NCI-H524 treated with DMSO at 0.1 percent for 48 hours (cell line): ENCODE measurements around the gene GAPDHS.

Source experiments
- DNase-seq: peaks from one replicate; lab custom pipeline; 2025; lab: John Stamatoyannopoulos, UW

The GAPDHS gene

DNA sequence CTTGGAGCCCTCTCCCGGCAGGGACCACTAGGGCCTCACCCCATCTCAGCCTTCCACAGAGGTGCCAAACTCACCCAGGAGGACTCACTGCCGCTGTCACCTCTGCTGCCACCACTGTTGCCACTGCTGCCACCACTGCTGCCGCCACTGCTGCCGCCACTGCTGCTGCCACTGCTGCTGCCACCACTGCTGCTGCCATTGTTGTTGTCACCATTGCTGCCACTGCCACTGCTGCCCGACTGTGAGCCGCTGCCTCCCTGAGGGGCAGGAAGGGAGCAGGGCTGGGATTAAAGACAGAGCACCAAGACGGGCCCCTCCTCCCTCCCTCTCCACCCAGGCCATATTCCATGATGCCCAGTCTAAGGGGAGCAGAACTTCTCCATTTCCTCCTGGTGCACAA, 21.9 kb upstream of the GAPDHS start:
- no peak for DNase-seq

DNA sequence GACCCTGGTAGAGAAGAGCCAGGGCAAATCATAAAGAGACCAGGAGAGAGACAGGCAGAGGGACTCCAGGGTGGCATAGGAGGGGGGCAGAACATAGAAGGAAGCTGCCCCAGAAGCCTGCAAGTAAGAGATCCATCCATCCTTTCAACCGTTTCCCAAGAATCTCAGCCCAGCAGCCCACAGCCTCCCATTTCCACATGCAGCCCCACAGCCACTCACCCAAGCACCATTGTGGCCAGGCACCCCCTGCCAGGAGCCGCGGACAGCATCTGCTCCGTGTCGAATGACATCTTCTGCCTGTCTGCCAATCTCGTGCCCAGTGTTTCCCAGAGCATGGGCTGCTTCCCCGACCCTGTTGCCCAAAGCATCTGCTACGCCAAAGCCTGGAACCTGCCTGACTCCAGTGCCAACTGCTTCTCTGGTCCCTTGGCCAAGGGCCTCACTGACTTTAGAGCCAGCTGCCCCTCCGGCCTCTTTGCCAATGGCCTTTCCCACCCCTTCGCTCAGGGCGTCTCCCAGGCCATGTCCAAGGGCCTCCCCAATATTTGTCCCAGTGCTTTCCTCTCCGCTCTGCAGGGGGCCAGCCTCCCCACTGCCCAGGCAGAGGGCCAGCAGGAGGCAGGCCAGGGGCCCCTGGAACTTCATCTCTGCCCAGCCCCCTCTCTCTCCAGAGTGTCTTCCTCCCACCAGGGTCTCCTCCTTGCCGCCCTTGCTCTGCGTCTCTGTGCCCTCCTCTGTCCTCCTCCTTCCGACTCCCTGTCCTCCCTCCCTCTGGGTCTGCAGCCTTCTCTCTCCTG, 20.2 kb upstream of the GAPDHS start:
- no peak for DNase-seq

DNA sequence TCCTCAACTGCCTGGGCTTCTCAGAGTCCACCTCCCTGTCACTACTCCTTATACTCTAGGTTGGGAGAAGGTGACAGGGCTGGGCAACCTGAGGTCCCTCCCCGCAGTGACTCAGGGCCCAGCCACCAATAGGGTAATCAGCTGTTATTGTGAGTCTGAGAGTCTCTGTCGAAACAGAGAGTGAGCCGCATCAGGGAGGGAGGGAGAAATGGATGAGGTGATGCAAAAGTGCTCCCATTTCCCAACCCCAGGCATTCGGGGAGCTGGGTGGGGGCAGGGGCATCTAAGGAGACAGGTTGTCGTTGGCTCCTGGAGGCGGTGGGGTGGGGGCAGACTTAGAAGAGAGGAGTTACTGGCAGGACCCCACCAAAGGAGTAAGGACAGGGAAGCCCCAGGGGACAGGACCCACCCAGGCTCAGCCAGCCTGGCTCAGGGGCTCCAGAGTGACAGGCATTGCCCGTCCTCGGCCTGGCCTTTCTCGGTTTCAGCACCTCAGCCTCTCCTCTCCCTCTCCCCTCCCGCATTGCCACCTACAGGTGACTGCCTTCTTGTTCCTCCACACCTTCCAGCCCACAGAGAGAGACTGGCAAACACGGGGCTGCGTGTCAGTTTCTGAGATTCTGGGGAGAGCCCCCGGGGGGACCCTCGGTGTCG, 19.5 kb upstream of the GAPDHS start, which contains the start of gene DMKN:
Gene DMKN (minus strand): TSS at position 22 of the 654 bp plus-strand sequence. CDS start 174 bp downstream, outside the sequence.
- DNase-seq: no peak

GRCh38 chr19:35514282-35514809, 18.9 kb upstream of the GAPDHS start:
- DNase-seq: no peak

DNA sequence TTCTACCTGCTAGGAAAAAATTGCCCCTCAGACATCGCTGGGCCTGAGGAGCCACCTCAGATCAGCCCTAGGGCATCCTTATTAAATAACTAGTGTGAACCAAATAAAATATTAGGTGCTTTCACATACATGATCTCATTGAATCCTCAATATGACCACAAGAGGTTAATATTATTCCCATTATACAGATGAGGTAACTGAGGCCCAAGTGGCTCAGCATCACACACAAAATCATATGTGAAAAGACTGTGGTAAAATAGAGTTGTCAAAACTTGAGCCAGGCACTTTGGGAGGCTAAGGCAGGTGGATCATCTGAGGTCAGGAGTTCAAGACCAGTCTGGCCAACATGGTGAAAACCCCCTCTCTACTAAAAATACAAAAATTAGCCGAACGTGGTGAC, 16.9 kb upstream of the GAPDHS start:
- no peak for DNase-seq

DNA sequence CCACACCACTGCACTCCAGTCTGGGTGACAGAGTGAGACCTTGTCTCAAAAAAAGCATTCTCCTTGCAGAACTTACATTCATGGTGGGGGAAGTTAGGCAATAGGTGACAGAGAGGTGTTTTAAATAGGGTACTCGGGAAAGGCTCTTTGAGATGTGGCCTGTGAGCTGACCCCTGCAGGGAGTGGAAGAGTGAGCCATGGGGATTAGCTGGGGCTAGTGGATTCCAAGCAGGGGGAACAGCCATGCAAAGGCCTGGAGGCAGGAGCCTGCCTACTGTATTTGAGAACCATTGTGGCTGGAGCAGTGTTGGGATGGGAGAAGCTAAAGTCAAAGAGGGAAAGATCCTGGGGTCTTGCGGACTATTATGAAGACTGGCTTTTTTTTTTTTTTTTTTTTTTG, 15.9 kb upstream of the GAPDHS start:
- no peak for DNase-seq

DNA sequence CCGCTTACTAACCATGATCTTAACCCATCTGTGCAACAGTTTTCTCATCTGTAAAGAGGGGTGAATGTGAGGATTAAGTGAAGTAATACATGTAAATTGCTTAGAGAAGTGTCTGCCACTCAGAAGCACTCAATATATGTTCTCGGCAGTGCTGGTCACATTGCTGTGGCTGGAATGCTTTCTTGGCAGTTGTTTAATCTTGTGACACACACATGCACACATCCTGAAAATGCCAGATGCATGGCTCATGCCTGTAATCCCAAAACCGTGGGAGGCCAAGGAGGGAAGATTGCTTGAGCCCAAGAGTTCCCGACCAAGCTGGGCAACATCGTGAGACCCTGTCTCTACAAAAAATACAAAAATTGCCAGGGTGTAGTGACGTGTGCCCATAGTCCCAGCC, 14.9 kb upstream of the GAPDHS start:
- no peak for DNase-seq

GRCh38 chr19:35519291-35519690, 14.0 kb upstream of the GAPDHS start:
- no peak for DNase-seq

DNA sequence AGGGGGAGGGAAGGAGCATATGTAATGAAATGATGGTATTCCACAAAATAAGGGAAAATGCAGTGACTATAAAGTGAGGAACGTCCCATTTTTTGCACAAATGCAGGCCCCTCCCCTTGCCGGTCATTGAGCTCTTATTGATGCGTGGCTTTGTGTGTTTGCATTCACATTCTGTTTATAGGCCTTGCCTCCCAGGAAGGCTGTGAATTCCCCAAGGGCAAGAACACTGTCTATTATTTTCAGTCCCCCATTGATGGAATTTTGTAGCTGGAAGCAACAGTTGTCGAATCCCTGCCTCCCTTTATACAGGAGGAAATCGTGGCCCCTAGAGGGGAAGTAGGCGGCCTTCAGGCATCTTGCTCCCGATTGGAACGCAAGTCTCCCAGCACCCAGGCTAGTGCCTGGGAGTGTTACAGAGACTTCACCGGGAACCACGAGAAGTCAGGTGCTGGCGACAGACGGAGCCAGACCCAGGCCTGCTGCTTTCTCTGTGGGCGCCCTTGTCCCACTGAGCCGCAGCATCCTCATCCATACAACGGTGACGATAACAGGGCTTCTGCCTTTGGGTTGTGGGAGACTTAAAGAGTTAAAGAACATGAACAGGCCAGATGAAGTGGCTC, 12.0 kb upstream of the GAPDHS start:
- no peak for DNase-seq

- DNase-seq: no peak
Measured at GRCh38 chr19:35522745-35523327, 10.4 kb upstream of the GAPDHS start.

DNA sequence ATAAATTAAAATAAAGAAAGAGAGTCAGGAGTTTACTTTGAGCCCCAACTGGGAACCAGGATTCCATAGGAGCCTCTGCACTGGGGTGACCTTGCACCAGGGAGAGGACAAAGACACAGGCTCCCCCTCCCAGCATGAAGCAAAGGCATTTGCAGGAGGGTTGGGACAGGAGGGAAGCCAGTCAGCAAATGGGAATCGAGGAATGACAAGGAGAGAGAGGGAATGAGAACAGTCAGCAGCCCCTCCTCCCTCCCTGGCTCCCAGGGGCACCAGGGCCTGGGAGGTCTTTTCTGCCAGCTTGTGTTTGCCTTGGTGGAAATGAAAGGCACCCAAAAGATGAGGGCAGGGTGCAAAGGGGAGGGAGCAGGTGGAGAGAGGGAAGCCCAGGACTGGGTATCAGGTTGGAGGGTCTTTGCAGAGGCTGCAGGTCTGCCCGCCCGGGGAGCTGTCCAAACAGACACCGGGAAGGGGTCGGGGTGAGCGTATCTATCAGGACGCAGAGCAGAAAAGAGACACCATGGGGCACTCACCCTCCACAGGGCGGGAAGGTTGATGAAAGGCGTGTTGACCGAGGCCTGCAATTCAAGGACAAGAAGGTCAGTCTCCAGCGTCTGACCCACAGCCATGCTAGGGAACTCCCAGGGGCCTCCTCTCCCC, 8.9 kb upstream of the GAPDHS start:
- no peak for DNase-seq

DNA sequence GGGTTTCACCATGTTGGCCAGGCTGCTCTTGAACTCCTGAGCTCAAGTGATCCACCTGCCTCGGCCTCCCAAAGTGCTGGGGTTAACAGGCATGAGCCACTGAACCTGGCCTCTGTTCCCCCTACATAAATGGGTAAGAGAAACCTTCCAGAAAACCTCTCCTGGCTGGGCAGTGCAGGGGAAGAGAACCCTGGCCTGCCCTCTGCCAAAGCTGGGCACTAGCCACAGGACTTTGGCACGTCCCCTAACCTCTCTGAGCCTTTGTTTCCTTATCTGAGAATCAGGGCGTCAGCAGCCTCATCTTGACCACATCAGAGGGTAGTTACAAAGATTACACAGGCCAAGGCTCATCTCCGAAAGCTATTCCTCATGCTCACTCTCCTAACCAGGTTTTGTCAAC, 7.4 kb upstream of the GAPDHS start:
- DNase-seq: no peak

DNA sequence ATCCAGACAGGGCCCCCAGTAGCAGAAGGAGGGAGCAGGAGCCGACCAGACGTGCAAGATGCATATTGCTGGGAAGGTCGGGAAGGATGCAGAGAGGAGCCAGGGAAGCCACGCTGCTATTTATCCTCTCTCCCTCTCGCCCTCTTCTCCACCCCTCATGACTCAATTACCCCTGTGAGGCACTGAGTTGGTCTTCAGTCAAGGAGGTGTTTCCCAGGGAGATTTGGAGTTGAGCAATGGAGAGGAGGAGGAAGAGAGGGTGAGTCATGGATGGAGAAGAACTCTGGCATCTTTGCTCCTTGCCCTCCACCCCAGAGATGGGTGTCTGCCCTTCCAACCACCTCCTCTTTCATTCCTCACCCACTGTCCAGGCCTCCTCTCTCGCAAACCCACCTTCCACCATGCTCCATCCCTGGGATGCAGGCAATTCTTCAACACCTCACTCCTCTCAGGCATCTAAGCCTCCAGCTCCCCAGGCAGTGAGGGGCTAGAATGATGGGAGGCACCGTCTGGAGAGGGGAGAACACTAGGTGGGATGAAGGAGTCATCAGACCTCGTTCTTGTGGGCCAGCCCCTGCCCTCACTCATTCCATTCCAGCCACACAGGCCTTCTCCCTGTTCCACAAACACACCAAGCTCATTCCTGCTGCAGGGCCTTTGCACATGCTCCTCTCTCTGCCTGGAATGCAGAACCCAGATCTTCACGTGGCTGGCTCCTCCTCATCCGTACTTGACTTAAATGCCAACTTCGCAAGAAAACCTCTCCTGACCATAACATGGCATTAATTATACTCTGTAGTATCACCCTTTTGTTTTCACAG, 4.8 kb upstream of the GAPDHS start, which contains the start of gene SBSN:
Gene SBSN (minus strand): TSS at position 94 of the 821 bp plus-strand sequence. CDS start 30 bp downstream, at position 64.
- no peak for DNase-seq

DNA sequence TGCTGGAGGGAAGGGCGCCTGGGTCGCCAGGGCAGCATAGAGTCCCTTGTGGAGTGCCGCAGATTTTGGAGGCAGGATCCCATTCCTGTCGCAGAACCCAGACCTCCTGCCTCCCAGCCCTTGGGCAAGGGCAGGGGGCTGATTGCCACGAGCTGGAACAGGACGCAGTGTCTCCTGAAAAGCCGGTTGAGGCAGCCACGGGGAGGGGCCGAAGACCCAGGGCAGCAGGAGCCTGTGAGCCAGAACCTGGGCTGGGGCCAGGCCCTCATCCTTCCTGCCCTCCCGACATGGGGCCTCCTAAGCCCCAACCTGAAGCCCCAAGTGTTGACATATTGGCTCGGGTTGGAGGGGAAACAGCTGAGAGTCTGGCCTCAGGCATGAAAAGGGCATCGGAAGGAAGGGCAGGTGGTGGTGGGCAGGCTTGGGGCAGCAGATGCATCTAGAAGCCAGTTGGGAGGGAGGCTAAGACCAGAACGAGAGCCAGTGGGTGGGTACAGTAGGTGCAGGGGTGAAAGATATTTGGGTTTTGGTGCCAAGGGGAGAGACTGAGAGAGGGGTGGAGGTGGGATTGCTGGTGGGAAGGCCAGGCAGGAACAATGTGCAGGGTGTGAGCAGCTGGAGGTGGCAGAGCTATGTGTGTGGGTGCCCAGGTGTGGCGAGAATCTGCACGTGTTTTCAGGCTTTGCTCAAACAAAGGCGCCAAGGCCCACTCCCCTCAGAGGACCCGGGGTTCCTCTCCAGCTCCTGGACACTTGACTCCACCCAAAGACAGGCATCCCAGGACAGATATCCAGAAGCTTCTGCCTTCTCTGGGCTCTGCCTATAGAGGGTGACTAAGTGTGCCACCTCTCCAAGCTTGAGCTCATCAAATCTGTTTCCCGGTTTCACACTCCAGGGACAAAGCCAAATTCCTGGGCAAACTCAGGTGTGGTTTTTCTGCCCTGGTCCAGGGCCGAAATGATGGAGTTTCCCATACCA, 3.7 kb upstream of the GAPDHS start:
- DNase-seq: no peak

GRCh38 chr19:35531291-35531690, 2.0 kb upstream of the GAPDHS start:
- no peak for DNase-seq

- no peak for DNase-seq
Measured at GRCh38 chr19:35533822-35534392, 651 bp downstream of the GAPDHS start.

DNA sequence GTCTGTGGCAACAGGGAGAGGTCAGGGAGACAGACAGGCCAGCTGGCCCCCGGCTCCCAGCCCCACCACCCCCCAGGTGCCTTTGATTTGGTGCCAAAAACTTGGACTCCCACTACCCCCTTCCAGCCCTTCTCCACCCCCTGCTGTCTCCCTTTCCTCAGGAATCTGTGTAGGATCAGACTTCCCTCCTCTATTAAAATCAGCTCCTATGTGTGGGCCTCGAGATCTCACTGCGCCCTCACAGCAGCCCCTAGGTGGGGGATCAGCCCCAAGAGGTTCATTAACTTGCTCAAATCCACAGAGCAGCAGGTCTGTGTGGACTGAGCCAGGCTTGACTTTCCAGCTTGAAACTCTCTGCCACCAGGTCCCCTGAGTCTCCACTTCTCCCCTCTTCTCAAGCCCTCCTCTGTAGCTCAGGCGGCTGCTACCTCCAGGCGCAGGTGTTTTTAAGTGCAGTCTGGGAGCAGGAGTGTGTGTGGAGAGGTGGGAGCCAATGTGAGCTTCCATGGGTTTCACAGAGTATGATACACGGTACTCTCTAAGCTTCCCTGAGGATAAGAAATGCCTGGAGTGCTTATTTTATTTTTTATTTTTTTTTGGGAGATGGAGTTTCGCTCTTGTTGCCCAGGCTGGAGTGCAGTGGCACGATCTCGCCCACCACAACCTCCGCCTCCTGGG, 1.7 kb downstream of the GAPDHS start:
- no peak for DNase-seq

DNA sequence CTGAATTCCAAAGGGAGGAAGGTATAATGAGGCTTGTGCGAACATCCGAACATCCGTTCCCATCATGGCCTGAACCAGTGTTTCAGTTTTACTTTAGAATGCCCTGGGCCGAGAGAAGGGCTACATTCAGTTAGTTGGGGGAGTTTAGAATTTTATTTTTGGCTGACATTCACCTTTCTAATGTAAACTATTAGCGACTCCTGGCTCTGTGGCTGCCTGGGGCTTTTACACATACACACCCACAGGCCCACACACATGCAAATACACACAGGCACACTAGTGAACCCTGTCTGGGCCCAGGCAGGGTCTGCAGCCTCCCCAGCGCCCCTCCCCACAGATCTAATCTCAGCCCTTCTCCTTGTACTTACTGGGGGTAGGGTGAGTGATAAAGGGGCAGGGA, 6.1 kb downstream of the GAPDHS start:
- no peak for DNase-seq

- no peak for DNase-seq
Measured at GRCh38 chr19:35539850-35540249, 6.6 kb downstream of the GAPDHS start.
